A673 (cell line): Measurements from ENCODE around the gene TRAPPC12. TPM values are rescaled to one million over a fixed set of nuclear protein-coding genes. Genes with fewer than 3 reads are reported as not detected.

Source experiments
- BruUV-seq: library from RNA; stranded (reverse); fragments of 400-500 nt; replicated peaks from 2 replicates; lab custom pipeline; 2021; lab: Mats Ljungman, UMichigan
- CTCF ChIA-PET: fragments of 300-600 bp; sonication (Branson Sonifier 250); formaldehyde crosslinking; loops from one replicate; lab custom pipeline; 2022; ENCODE audit warnings: antibody characterized with exemption; lab: Charles Lee
- POLR2A ChIA-PET: fragments of 300-600 bp; sonication (Branson Sonifier 250); formaldehyde crosslinking; loops from one replicate; lab custom pipeline; 2022; ENCODE audit warnings: antibody characterized with exemption; ENCODE audit not compliant: low non-redundant PET; lab: Charles Lee
- DNase-seq: peaks from one replicate; pipeline ENCODE4 v3.0.0-alpha.2; 2015; ENCODE audit warnings: low spot score
- H3K27ac ChIP-seq: fragments of 200-600 bp; sonication (generic); 2 replicates; pipeline ENCODE4 v1.5.1; 2016; ENCODE audit warnings: mixed run types, low read depth, mild to moderate bottlenecking, mixed read lengths, antibody characterized with exemption, low read length; ENCODE audit not compliant: poor library complexity, severe bottlenecking
- H3K27me3 ChIP-seq: fragments of 200-600 bp; sonication (generic); replicated peaks from 2 replicates; pipeline ENCODE4 v1.6.1; 2017; ENCODE audit warnings: mixed run types, low read depth, mild to moderate bottlenecking, mixed read lengths, antibody characterized with exemption, low read length; ENCODE audit not compliant: insufficient read depth, poor library complexity
- H3K36me3 ChIP-seq: fragments of 200-600 bp; sonication (generic); 2 replicates; pipeline ENCODE4 v1.6.1; 2016; ENCODE audit warnings: mixed run types, mild to moderate bottlenecking, mixed read lengths, antibody characterized with exemption, low read length; ENCODE audit not compliant: insufficient read depth, poor library complexity, severe bottlenecking
- H3K4me1 ChIP-seq: fragments of 200-600 bp; sonication (generic); 2 replicates; pipeline ENCODE4 v1.6.1; 2017; ENCODE audit warnings: mixed run types, mild to moderate bottlenecking, mixed read lengths, antibody characterized with exemption, low read length; ENCODE audit not compliant: insufficient read depth, poor library complexity, severe bottlenecking
- H3K4me3 ChIP-seq: fragments of 200-600 bp; sonication (generic); 2 replicates; pipeline ENCODE4 v1.5.1; 2016; ENCODE audit warnings: low read depth, mixed run types, mild to moderate bottlenecking, mixed read lengths, low read length; ENCODE audit not compliant: poor library complexity, severe bottlenecking
- H3K9me3 ChIP-seq: fragments of 200-600 bp; sonication (generic); 2 replicates; pipeline ENCODE4 v1.6.1; 2016; ENCODE audit warnings: mixed run types, low read depth, mild to moderate bottlenecking, mixed read lengths, antibody characterized with exemption, low read length; ENCODE audit not compliant: poor library complexity, severe bottlenecking
- EZH2 ChIP-seq: fragments of 200-600 bp; sonication (generic); IDR thresholded peaks from 2 replicates; pipeline ENCODE4 v1.6.1; 2017; ENCODE audit warnings: borderline replicate concordance, low read depth, mild to moderate bottlenecking, mixed read lengths, antibody characterized with exemption, low read length; ENCODE audit not compliant: poor library complexity, severe bottlenecking
- intact Hi-C: fragments of 100-400 bp; cut with micrococcal nuclease; formaldehyde crosslinking; loops from one replicate; pipeline ENCODE4 v1.10.0; 2022; ENCODE audit not compliant: unreplicated experiment
- total RNA-seq: library from RNA; stranded (reverse); gene quantifications from 2 replicates; pipeline ENCODE4 v1.2.3, GENCODE V29; 2021
- TF ChIP-seq, protein P1 (sequence below): fragments of 300-800, 200-600 bp; sonication (generic); conservative IDR thresholded peaks from 2 replicates; pipeline ENCODE4 v1.5.1; 2017; ENCODE audit warnings: low read depth, mild to moderate bottlenecking, antibody characterized with exemption, low read length, moderate library complexity, mixed read lengths

The TRAPPC12 gene
- total RNA-seq, 1 experiment from 2014 or later: 94.4 TPM

GRCh38 chr2:3357926-3358325 is 21.6 kb upstream of the TRAPPC12 start:
- no TSS peak for BruUV-seq
- intact Hi-C loops: no loop called here
- Histone ChIP-seq H3K27ac (no peak overlapping the region), H3K4me1 (no peaks in the 10 kb centered on the region), H3K4me3 (no peak overlapping the region), H3K36me3 (peaks cover 11% of the 10 kb centered on the region), H3K9me3 (no peaks in the 10 kb centered on the region), H3K27me3 (no peaks in the 10 kb centered on the region)
- POLR2A ChIA-PET: no interaction called here
- DNase-seq: no peak
- no peak for TF ChIP-seq EZH2
- TF ChIP-seq, protein P1, sequence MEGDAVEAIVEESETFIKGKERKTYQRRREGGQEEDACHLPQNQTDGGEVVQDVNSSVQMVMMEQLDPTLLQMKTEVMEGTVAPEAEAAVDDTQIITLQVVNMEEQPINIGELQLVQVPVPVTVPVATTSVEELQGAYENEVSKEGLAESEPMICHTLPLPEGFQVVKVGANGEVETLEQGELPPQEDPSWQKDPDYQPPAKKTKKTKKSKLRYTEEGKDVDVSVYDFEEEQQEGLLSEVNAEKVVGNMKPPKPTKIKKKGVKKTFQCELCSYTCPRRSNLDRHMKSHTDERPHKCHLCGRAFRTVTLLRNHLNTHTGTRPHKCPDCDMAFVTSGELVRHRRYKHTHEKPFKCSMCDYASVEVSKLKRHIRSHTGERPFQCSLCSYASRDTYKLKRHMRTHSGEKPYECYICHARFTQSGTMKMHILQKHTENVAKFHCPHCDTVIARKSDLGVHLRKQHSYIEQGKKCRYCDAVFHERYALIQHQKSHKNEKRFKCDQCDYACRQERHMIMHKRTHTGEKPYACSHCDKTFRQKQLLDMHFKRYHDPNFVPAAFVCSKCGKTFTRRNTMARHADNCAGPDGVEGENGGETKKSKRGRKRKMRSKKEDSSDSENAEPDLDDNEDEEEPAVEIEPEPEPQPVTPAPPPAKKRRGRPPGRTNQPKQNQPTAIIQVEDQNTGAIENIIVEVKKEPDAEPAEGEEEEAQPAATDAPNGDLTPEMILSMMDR: no peak
- CTCF ChIA-PET: no interaction called here

- H3K27ac ChIP-seq: no peak overlapping the region
- DNase-seq: no peak
- ChIA-PET CTCF (no interaction called here), POLR2A (no interaction called here)
- BruUV-seq: no TSS peak
- H3K4me3 ChIP-seq: no peak overlapping the region
- no peak for TF ChIP-seq EZH2
- TF ChIP-seq, protein P1: no peak
- H3K27me3 ChIP-seq: no peaks in the 10 kb centered on the region
- no peaks in the 10 kb centered on the region for H3K36me3 ChIP-seq
- peaks cover 7% of the 10 kb centered on the region for H3K4me1 ChIP-seq
- no peaks in the 10 kb centered on the region for H3K9me3 ChIP-seq
- intact Hi-C loops: no loop called here
Observed at GRCh38 chr2:3361518-3362389, 17.7 kb upstream of the TRAPPC12 start.

DNA sequence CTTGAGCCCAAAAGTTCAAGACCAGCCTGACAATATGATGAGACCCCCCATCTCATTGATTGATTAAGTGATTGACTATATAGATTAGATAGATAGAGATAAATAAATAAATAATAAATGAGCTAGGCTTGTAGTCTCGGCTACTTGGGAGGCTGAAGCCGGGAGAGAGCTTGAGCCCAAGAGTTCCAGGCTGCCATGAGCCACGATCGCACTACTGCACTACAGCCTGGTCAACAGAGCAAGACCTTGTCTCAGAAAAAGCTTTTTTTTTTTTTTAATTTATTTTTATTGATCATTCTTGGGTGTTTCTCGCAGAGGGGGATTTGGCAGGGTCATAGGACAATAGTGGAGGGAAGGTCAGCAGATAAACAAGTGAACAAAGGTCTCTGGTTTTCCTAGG is 14.3 kb upstream of the TRAPPC12 start:
- peaks cover 7% of the 10 kb centered on the region for H3K4me1 ChIP-seq
- H3K36me3 ChIP-seq: no peaks in the 10 kb centered on the region
- ChIA-PET CTCF (no interaction called here), POLR2A (no interaction called here)
- H3K27me3 ChIP-seq: no peaks in the 10 kb centered on the region
- DNase-seq: no peak
- H3K4me3 ChIP-seq: no peak overlapping the region
- TF ChIP-seq, protein P1: no peak
- TF ChIP-seq EZH2: no peak
- no peaks in the 10 kb centered on the region for H3K9me3 ChIP-seq
- no peak overlapping the region for H3K27ac ChIP-seq
- no TSS peak for BruUV-seq
- intact Hi-C loops: no loop called here
